Breast epithelium (tissue), 3 donors: ENCODE results near the gene POSTN.

ENCODE experiments used
- POLR2A ChIP-seq: fragments of 450-650 bp; IDR thresholded peaks from one replicate; pipeline ENCODE4 v1.6.1; 2016; ENCODE audit warnings: antibody characterized with exemption, mild to moderate bottlenecking, moderate library complexity
- TF ChIP-seq, protein P1 (sequence below), 3 donors: fragments of 450-650 bp; IDR thresholded peaks; one replicate each; pipeline ENCODE4 v1.5.1; 2016 to 2017; ENCODE audit warnings: antibody characterized with exemption in 3 of 3, mild to moderate bottlenecking in 3 of 3, moderate library complexity in 3 of 3

DNA sequence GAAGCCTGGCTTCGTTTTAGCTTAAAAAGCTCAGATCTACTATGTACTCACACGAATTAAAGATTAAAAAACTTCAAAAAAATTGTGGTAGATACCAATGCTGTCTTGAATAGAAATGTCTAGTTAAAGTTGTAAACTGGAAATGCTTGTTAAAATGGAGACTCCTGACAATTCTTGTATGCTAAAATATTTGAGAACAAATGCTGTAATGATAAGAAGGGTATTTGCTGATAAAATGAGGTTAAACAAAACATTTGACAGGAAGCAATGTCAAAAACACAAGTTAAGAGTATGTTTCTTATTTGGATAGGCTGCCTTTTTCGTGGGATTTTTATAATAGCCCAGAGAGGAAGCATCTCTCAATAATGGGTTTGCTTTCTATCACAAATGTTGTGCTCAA is 48.0 kb upstream of the POSTN start:
- TF ChIP-seq, protein P1, sequence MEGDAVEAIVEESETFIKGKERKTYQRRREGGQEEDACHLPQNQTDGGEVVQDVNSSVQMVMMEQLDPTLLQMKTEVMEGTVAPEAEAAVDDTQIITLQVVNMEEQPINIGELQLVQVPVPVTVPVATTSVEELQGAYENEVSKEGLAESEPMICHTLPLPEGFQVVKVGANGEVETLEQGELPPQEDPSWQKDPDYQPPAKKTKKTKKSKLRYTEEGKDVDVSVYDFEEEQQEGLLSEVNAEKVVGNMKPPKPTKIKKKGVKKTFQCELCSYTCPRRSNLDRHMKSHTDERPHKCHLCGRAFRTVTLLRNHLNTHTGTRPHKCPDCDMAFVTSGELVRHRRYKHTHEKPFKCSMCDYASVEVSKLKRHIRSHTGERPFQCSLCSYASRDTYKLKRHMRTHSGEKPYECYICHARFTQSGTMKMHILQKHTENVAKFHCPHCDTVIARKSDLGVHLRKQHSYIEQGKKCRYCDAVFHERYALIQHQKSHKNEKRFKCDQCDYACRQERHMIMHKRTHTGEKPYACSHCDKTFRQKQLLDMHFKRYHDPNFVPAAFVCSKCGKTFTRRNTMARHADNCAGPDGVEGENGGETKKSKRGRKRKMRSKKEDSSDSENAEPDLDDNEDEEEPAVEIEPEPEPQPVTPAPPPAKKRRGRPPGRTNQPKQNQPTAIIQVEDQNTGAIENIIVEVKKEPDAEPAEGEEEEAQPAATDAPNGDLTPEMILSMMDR (IDR thresholded peaks at IDR 0.05) = no peak
- no peak for TF ChIP-seq POLR2A
